Endodermal cell (in vitro differentiated cells): ENCODE data around the gene RCL1. TPM values are rescaled to one million over a fixed set of nuclear protein-coding genes. Genes with fewer than 3 reads are reported as not detected.
"Not testable (repeated sequence)": the region's sequence is repeated elsewhere in the genome, so short reads cannot be mapped to it uniquely, and the experiment has no call there.

Experiments used
- DNase-seq: peaks from one replicate; pipeline ENCODE4 v3.0.0-alpha.2; 2017
- H3K27ac ChIP-seq: 2 replicates; pipeline ENCODE4 v1.5.1; 2013; ENCODE audit warnings: mild to moderate bottlenecking, low read depth, low read length, moderate library complexity
- H3K27me3 ChIP-seq: 2 replicates; pipeline ENCODE4 v1.6.1; 2013; ENCODE audit warnings: mild to moderate bottlenecking, low read length, moderate library complexity; ENCODE audit not compliant: insufficient read depth, control insufficient read depth, poor library complexity, severe bottlenecking
- H3K36me3 ChIP-seq: 2 replicates; pipeline ENCODE4 v1.7.0; 2013; ENCODE audit warnings: mild to moderate bottlenecking, low read length, moderate library complexity; ENCODE audit not compliant: control insufficient read depth, insufficient read depth
- H3K4me1 ChIP-seq: one replicate; pipeline ENCODE4 v1.7.0; 2013; ENCODE audit warnings: low read length; ENCODE audit not compliant: control insufficient read depth, insufficient read depth
- H3K4me3 ChIP-seq: 2 replicates; pipeline ENCODE4 v1.5.1; 2013; ENCODE audit warnings: mild to moderate bottlenecking, low read length, moderate library complexity
- H3K9ac ChIP-seq: 2 replicates; pipeline ENCODE4 v1.6.1; 2013; ENCODE audit warnings: mild to moderate bottlenecking, low read length, moderate library complexity; ENCODE audit not compliant: poor library complexity, severe bottlenecking; ENCODE audit errors: extremely low read depth
- H3K9me3 ChIP-seq: 2 replicates; pipeline ENCODE4 v1.6.1; 2013; ENCODE audit warnings: mild to moderate bottlenecking, low read length, moderate library complexity; ENCODE audit not compliant: control insufficient read depth
- H3K27ac Mint-ChIP-seq: 2 replicates; pipeline ENCODE4 v1.8.0; 2020; ENCODE audit warnings: mixed read lengths
- H3K27me3 Mint-ChIP-seq: 2 replicates; pipeline ENCODE4 v1.8.0; 2021; ENCODE audit warnings: mild to moderate bottlenecking, mixed read lengths; ENCODE audit not compliant: insufficient read depth
- H3K36me3 Mint-ChIP-seq: 2 replicates; pipeline ENCODE4 v1.8.0; 2020; ENCODE audit warnings: low read depth, mixed read lengths
- H3K4me1 Mint-ChIP-seq: 2 replicates; pipeline ENCODE4 v1.8.0; 2020; ENCODE audit warnings: mixed read lengths
- H3K4me3 Mint-ChIP-seq: 2 replicates; pipeline ENCODE4 v1.8.0; 2020; ENCODE audit warnings: mild to moderate bottlenecking, moderate library complexity, mixed read lengths
- H3K9me3 Mint-ChIP-seq: 2 replicates; pipeline ENCODE4 v1.8.0; 2020; ENCODE audit warnings: mild to moderate bottlenecking, mixed read lengths
- whole genome bisulfite sequencing, 2 experiments: methylation state at CpG; one replicate each; pipeline versions ENCODE4 v1.1.5 to v1.1.7; 2013; ENCODE audit warnings: missing lambda C conversion rate in 2 of 2, mixed read lengths in 1 of 2; ENCODE audit not compliant: insufficient coverage in 1 of 2, insufficient read length in 1 of 2; 5-methylcytosine and 5-hydroxymethylcytosine counted together
- total RNA-seq, 2 donors: library from RNA; stranded (reverse); fragmentation: NEBNext Ultra II Directional in 1 of 2; extraction: Animal tissue kit (Norgen Biotek cat#: 25700) in 1 of 2; gene quantifications; 2 replicates in 1 of 2; 3 replicates in 1 of 2; pipeline ENCODE4 v1.2.1, GENCODE V29; 2021
- TF ChIP-seq, protein P1 (sequence below): fragments of 200-600 bp; sonication (generic); conservative IDR thresholded peaks from 2 replicates; pipeline ENCODE4 v1.5.0; 2021; ENCODE audit warnings: antibody characterized with exemption, mild to moderate bottlenecking

RCL1 gene
- total RNA-seq, 2 donors from 2014 or later = 13.2 to 18.6 TPM

DNA sequence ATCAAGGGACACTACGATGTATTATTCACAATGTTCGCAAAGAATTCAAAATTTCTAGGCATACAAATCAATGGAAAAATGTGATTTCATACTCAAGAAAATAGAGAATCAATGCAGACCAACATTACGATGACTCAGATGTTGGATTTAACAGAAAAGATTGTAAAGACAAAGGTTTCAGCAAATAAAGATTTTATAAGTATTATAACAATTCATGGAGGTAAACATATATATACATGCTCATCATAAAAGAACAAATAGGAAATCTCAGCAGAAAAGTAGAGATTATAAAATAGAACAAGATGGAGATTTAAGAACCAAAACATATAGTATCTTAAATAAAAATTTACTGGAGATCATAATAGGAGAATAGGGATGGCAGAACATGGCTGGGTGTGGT is 98.9 kb downstream of the RCL1 start:
- Mint-ChIP-seq H3K4me3 (no peak overlapping the region), H3K9me3 (no peaks in the 10 kb centered on the region), H3K27me3 (no peaks in the 10 kb centered on the region), H3K4me1 (peaks cover 16% of the 10 kb centered on the region), H3K27ac (no peak overlapping the region), H3K36me3 (no peaks in the 10 kb centered on the region)
- DNase-seq = no peak
- WGBS, 2 experiments = 97 to 100% methylated on average over 2 to 3 of the region's 3 CpGs
- Histone ChIP-seq H3K36me3 (no peaks in the 10 kb centered on the region), H3K27ac (no peak overlapping the region), H3K9me3 (no peaks in the 10 kb centered on the region), H3K27me3 (no peaks in the 10 kb centered on the region), H3K4me1 (no peaks in the 10 kb centered on the region), H3K9ac (no peak overlapping the region), H3K4me3 (no peak overlapping the region)
- TF ChIP-seq, protein P1, sequence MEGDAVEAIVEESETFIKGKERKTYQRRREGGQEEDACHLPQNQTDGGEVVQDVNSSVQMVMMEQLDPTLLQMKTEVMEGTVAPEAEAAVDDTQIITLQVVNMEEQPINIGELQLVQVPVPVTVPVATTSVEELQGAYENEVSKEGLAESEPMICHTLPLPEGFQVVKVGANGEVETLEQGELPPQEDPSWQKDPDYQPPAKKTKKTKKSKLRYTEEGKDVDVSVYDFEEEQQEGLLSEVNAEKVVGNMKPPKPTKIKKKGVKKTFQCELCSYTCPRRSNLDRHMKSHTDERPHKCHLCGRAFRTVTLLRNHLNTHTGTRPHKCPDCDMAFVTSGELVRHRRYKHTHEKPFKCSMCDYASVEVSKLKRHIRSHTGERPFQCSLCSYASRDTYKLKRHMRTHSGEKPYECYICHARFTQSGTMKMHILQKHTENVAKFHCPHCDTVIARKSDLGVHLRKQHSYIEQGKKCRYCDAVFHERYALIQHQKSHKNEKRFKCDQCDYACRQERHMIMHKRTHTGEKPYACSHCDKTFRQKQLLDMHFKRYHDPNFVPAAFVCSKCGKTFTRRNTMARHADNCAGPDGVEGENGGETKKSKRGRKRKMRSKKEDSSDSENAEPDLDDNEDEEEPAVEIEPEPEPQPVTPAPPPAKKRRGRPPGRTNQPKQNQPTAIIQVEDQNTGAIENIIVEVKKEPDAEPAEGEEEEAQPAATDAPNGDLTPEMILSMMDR = no peak

DNA sequence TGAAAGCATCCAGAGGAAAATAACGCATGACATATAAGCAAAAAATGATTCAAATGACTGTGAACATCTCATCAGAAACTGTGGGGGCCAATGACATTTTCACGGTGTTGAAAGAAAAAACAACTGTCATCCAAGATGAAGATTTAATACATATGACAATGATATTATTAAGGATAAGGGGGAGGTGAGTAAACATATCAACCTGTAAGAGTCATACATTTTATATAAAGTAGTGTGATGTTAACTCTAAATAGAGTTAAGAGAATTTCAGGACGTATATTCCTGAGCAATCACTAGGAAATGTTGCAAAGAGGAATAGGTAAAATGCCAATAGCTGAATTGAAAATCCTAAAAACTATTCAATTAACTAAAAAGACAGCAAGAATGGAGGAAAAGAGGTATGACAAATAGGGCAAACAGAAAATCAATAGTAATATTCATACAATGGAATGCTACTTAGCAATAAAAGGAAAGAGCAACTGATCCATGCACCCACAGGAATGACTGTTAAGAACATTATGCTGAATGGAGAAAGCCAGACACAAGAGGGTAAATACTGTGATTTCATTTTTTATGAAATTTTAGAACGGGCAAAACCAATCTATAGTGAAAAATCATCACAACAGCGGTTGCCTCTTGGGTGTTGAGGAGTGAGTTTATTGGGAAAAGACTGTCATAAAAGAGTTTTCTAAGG is 99.9 kb downstream of the RCL1 start:
- no peaks in the 10 kb centered on the region for H3K36me3 Mint-ChIP-seq
- H3K4me3 Mint-ChIP-seq = no peak overlapping the region
- 89 to 100% methylated on average over 2 to 5 of the region's 5 CpGs for WGBS, 2 experiments
- Histone ChIP-seq H3K9me3 (no peaks in the 10 kb centered on the region), H3K9ac (no peak overlapping the region), H3K4me1 (no peaks in the 10 kb centered on the region), H3K36me3 (no peaks in the 10 kb centered on the region), H3K4me3 (no peak overlapping the region), H3K27me3 (no peaks in the 10 kb centered on the region), H3K27ac (no peak overlapping the region)
- peaks cover 10% of the 10 kb centered on the region for H3K4me1 Mint-ChIP-seq
- no peak overlapping the region for H3K27ac Mint-ChIP-seq
- TF ChIP-seq, protein P1 = no peak
- DNase-seq = no peak
- no peaks in the 10 kb centered on the region for H3K9me3 Mint-ChIP-seq
- no peaks in the 10 kb centered on the region for H3K27me3 Mint-ChIP-seq

DNA sequence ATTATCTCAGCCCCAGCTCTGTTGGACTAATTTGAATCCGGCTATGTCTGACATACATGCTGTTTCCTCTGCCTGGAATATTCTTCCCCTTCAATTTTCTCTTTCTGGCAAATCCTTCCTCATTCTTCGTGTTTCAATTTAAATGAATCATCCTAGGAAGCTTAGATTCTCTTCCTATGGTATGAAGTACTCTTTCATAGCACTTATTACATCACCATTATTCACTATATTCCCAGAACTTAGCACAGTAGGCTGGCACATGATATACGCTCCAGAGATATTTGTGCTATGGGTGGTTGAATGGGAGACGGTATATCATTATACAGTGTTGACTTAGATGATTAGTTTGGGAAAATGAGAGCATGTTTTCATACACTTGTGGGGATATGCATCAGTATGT is 101.3 kb downstream of the RCL1 start:
- H3K9ac ChIP-seq = no peak overlapping the region
- H3K27me3 Mint-ChIP-seq = no peaks in the 10 kb centered on the region
- no peak overlapping the region for H3K27ac ChIP-seq
- H3K36me3 ChIP-seq = no peaks in the 10 kb centered on the region
- H3K27ac Mint-ChIP-seq = no peak overlapping the region
- no peaks in the 10 kb centered on the region for H3K36me3 Mint-ChIP-seq
- DNase-seq = no peak
- WGBS, 2 experiments = 95 to 100% methylated on average over 2 to 4 of the region's 4 CpGs
- H3K4me3 ChIP-seq = no peak overlapping the region
- H3K9me3 ChIP-seq = no peaks in the 10 kb centered on the region
- TF ChIP-seq, protein P1 = no peak
- H3K27me3 ChIP-seq = no peaks in the 10 kb centered on the region
- no peak overlapping the region for H3K4me3 Mint-ChIP-seq
- no peaks in the 10 kb centered on the region for H3K4me1 Mint-ChIP-seq
- peaks cover 3% of the 10 kb centered on the region for H3K9me3 Mint-ChIP-seq
- H3K4me1 ChIP-seq = no peaks in the 10 kb centered on the region

DNA sequence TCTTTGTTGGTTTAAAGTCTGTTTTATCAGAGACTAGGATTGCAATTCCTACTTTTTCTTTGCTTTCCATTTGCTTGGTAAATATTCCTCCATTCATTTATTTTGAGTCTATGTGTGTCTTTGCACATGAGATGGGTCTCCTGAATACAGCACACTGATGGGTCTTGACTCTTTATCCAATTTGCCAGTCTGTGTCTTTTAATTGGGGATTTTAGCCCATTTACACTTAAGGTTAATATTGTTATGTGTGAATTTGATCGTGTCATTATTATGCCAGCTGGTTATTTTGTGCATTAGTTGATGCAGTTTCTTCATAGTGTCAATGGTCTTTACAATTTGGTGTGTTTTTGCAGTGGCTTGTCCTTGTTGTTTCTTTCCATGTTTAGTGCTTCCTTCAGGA is 107.1 kb downstream of the RCL1 start:
- H3K4me3 ChIP-seq, H3K4me1 Mint-ChIP-seq, H3K27me3 ChIP-seq, H3K36me3 Mint-ChIP-seq, H3K9ac ChIP-seq, H3K4me1 ChIP-seq, H3K27ac ChIP-seq, H3K27me3 Mint-ChIP-seq, H3K9me3 ChIP-seq, H3K27ac Mint-ChIP-seq, H3K36me3 ChIP-seq, H3K4me3 Mint-ChIP-seq, DNase-seq: not testable (repeated sequence)
- WGBS, 2 experiments = 84 to 100% methylated on average over 1 of the region's 1 CpG
- H3K9me3 Mint-ChIP-seq = peaks cover 18% of the 10 kb centered on the region

DNA sequence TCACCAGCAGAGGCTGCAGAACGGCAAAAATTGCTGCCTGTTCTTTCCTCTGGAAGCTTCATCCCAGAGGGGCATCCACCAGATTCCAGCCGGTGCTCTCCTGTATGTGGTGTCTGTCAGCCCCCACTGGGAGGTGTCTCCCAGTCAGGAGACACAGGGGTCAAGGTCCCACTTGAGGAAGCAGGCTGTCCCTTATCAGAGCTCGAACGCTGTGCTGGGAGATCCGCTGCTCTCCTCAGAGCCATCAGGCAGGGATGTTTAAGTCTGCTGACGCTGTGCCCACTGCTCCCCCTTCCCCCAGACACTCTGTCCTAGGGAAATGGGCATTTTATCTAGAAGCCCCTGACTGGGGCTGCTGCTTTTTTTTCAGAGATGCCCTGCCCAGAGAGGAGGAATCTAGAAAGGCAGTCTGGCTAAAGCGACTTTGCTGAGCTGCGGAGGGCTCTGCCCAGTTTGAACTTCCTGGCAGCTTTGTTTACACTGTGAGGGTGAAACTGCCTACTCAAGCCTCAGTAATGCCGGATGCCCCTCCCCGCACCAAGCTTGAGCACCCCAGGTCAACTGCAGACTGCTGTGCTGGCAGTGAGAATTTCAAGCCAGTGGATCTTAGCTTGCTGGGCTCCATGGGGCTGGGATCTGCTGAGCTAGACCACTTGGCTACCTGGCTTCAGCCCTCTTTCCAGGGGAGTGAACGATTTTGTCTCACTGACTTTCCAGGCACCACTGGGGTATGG is 108.8 kb downstream of the RCL1 start:
- 61 to 68% methylated on average over 10 to 11 of the region's 11 CpGs for WGBS, 2 experiments
- not testable (repeated sequence) for H3K36me3 ChIP-seq, H3K27me3 ChIP-seq, H3K4me1 ChIP-seq, H3K9ac ChIP-seq, H3K4me3 ChIP-seq, H3K36me3 Mint-ChIP-seq, H3K4me3 Mint-ChIP-seq, H3K27ac ChIP-seq, H3K4me1 Mint-ChIP-seq, H3K9me3 ChIP-seq, H3K27me3 Mint-ChIP-seq
- peaks cover 18% of the 10 kb centered on the region for H3K9me3 Mint-ChIP-seq
- peak; percentile 76 for DNase-seq
- peak overlapping the region; percentile 76 for H3K27ac Mint-ChIP-seq
